ENCODE measurements around the gene SLC37A2.

Gene SLC37A2

DNA sequence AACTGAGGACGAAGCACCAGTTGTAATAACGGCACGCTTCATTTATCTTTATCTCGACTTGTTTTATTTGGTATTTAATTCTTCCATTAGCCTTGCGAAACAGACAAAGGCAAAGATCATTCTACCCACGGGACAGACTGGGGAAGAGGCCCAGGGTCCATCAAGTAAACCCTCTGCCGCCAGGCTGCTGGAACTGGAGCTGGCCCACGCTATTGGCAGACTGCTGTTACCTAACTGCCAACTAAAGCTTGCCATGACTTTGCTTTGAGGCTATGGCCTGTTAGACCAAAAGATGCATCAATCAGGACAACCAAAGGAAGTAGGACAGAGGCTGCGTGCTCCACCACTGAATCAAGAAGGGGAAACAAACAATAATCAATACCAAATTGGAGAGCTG lies 49.1 kb downstream of the SLC37A2 start:
- DNase-seq = no peak

DNA sequence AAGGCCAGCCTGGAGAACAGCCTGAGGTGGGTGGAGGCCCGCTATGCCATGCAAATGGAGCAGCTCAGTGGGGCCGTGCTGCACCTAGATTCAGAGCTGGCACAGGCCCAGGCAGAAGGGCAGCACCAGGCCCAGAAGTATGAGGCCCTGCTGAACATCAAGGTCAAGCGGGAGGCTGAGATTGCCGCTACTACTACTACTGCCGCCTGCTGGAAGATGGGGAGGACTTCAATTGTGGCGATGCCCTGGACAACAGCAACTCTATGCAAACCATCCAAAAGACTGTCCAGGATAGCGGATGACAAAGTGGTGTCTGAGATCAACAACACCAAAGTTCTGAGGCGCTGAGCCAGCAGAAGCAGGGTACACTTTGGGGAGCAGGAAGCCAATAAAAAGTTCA lies 51.4 kb downstream of the SLC37A2 start:
- DNase-seq = no peak

DNA sequence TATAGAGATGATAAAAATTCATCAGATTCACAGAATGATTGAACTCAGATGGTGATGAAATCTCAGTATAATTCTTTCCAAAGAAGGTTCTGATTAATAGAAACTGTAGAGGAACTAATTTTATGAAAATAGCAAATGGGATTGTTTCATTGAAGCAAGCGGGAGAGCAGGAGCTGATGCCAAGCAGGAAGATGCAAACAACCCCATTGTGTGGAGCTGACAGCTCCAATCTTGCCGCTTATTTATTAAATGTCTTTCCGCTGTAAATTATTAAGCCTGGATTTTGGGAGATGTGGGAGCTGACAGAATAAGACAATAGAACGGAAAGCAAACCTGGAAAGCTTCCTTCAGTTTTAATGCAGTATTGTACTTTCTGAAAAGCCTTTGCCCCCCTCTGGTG lies 54.3 kb downstream of the SLC37A2 start:
- no peak for DNase-seq

- DNase-seq = no peak
Observed at GRCh38 chr11:125123194-125123946, 60.3 kb downstream of the SLC37A2 start.

GRCh38 chr11:125123947-125124617 lies 61.0 kb downstream of the SLC37A2 start:
- peak; percentile 75 for DNase-seq

DNA sequence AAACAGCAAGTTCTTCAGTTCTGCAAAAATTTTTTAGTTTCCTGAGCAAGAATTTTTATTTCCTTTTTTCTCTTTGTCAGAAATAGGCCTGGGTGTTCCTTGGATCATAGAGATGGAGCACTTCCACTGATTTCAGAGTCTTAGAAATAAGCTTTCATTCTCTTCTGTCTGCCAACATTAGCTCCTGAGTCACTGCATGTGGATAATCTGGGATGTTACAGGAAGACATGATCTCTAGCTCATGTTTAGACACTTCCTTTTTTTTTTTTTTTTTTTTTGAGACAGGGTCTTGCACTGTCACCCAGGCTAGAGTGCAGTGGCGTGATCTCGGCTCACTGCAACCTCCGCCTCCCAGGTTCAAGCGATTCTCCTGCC lies 61.5 kb downstream of the SLC37A2 start:
- no peak for DNase-seq

- no peak for DNase-seq
Observed at GRCh38 chr11:125128450-125128849, 65.3 kb downstream of the SLC37A2 start.

DNA sequence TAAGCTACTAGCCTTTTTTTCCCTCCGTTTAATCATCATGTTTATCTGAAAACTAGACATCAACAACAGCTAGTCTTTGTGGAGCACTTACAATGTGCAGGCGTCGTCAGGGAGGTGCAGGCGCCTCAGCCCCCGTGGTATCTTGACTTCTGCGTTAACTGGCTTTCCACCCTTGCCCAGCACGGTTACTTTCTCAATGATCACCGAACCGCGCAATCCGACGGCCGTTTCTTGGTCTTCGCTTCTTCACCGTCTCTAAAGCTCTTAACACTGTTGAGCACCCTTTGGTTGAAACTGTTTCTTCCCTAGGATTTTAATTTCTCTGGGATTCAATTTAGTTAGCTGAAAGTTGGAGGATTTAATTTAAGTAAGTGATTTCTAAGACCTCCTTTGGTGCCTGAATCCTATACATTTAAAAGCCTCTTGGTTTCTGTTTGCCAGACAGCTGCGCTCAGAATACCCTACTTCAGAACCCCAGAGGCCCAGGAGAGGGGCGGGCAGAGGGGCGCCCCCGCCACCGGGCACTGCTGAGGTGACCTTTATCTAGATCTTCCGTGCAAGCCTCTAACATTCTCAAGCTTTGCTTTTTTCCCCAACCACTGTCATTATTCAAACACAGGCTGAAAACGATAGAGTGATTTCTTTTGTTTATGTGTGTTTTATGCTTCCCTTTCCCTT lies 66.3 kb downstream of the SLC37A2 start:
- DNase-seq = no peak

DNA sequence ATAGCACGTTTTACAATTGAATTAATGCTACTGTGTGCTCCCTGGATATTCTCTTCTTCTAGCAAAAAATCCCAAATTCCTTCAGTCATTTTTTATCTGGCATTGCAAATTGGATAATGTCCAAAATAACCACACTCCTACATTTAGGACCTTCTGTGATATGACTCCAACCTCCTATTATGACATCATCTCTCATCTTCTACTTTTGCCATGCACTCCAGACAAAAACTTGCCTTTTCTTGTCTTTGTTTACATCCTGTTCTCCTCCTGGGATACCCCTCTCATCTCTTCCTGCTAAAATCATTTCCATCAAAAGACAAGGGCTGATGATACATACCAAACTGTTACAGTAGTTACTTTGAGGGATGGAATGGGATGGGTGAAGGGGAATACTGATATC lies 69.0 kb downstream of the SLC37A2 start:
- no peak for DNase-seq

DNA sequence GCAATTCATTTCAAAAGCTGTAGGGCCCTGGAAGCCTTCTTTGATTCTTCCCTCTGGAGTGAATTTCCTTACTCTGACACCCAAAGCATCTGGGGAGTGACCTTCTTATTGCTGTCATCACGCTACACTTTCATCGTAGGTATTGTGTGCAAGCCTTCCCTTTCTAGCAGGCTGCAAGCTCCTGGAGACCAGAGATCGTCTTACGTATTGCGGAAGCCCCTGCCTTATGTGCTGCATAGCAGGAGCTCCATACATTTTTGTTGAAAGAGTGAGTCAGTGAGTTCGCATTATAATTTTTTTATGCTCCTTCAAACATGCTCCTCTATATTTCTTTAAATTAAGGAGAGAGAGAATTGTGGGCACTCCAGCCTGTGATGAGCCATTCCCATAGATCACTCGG lies 69.5 kb downstream of the SLC37A2 start:
- no peak for DNase-seq

GRCh38 chr11:125136001-125136400 lies 72.9 kb downstream of the SLC37A2 start:
- no peak for DNase-seq

DNA sequence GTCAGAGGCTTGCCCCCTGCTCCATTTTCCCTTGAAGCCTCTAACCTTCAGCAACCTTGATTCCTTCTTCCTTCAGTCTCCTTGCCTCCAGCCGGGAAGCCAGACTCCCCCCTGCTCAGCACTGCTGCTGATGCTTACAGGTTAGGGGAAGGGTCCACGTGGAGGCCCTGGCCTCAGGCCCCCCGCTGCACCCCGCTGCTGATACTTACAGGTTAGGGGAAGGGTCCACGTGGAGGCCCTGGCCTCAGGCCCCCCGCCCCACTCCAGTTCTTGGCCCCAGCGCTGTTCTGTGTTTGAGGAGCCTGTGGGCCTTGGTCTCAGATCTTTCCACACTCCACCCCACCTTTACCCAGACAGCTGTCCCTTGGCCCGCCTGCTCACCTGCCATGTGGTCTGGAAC lies 75.9 kb downstream of the SLC37A2 start:
- no peak for DNase-seq

GRCh38 chr11:125139778-125140177 lies 76.7 kb downstream of the SLC37A2 start:
- DNase-seq = no peak
